GM12875 (cell line): ENCODE results near the gene BRAT1.
A peak's percentile ranks its signal among the peaks of the same experiment; 100 is the strongest.

Experiments used
- H3K4me3 ChIP-seq: one replicate; pipeline ENCODE4 v1.5.1; 2011; ENCODE audit warnings: low read depth, low read length, control low read depth
- TF ChIP-seq, protein P1 (sequence below): IDR thresholded peaks from 2 replicates; pipeline ENCODE4 v1.5.1; 2011; ENCODE audit warnings: low read depth, mild to moderate bottlenecking, control low read depth, inconsistent platforms, low read length, moderate library complexity, borderline replicate concordance; ENCODE audit not compliant: insufficient read depth

BRAT1 gene

GRCh38 chr7:2555121-2556052, at the start of gene BRAT1:
BRAT1 (minus strand) TSS chr7:2555524; CDS start chr7:2554431, 1,093 bp downstream.
- TF ChIP-seq, protein P1, sequence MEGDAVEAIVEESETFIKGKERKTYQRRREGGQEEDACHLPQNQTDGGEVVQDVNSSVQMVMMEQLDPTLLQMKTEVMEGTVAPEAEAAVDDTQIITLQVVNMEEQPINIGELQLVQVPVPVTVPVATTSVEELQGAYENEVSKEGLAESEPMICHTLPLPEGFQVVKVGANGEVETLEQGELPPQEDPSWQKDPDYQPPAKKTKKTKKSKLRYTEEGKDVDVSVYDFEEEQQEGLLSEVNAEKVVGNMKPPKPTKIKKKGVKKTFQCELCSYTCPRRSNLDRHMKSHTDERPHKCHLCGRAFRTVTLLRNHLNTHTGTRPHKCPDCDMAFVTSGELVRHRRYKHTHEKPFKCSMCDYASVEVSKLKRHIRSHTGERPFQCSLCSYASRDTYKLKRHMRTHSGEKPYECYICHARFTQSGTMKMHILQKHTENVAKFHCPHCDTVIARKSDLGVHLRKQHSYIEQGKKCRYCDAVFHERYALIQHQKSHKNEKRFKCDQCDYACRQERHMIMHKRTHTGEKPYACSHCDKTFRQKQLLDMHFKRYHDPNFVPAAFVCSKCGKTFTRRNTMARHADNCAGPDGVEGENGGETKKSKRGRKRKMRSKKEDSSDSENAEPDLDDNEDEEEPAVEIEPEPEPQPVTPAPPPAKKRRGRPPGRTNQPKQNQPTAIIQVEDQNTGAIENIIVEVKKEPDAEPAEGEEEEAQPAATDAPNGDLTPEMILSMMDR = peak; percentile 70
- H3K4me3 ChIP-seq = peak within 1 kb of the TSS; percentile 83

- H3K4me3 ChIP-seq = no peak overlapping the region
- TF ChIP-seq, protein P1 = no peak
These were observed 49.4 kb upstream of the BRAT1 start for GRCh38 chr7:2604608-2605174.

DNA sequence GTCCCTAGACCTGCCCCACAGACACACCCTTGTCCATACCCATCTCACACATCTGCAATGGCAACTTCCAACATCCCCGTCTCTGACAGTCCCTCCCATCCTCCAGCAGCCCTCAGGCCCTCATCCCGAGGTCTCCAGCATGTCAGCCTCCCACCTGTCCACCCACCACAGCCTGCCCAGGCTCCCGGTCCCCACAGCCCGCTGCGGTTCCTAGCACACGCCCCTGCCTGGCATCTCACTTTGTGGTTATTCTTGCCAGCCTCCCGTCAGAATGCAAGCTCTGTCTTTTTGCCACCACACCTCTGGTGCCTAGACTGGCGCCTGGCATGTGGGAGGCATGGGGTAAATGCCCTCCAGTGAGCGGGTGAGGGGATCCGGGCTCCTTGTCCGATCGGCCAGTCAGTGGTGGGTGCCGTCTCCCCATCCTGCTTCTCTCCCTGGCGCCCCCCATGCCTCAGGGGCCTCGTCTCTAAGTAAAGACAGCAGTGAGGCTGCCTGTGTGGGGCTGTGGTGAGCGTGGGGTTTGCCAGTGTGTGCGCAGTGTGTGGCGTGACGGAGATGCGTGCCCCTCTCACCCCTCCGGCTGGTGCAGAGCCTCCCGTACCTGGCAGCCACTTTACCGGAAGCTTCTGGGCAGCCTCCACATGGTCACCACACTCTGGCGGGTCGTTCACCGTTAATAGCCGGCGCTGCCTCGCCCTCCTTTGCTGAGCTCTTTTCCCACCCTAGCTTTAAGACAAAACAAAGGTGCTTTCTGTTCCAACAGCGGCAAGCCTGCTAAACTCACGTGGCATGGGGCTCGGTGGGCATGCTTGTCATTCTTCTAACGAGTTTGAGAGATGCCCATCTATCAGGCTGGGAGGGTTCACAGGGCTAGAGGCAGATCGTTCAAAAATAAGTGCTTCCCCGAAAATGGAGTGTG, 48.0 kb upstream of the BRAT1 start:
- TF ChIP-seq, protein P1 = no peak
- H3K4me3 ChIP-seq = no peak overlapping the region

GRCh38 chr7:2602406-2603043, 47.2 kb upstream of the BRAT1 start:
- H3K4me3 ChIP-seq = no peak overlapping the region
- TF ChIP-seq, protein P1 = no peak

- TF ChIP-seq, protein P1 = no peak
These were observed 46.6 kb upstream of the BRAT1 start for GRCh38 chr7:2601907-2602306.

DNA sequence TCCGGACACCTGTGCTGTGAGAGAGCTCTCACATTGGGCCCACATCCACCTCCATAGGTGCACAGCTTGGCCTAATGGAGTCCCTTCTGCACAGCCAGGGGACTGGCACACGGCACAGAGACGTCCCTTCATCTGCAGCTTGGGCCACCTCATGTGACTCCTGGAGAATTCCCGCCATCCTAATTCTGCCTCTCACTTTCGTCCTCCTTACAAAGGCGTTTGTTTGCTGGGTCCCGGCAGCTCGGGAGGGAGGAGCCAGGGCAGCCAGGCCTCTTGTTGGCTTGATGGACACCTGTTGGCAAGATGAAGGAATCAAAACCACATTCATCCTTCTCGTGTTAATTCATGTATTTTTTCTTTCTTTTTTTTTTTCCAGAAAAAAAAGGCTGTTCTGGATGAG, 45.7 kb upstream of the BRAT1 start:
- no peak overlapping the region for H3K4me3 ChIP-seq
- TF ChIP-seq, protein P1 = no peak

More at GRCh38 chr7:2601907-2602306, 46.6 kb upstream of the BRAT1 start:
- H3K4me3 ChIP-seq = no peak overlapping the region
